ENCODE data around the gene BUD31. TPM values are rescaled to one million over a fixed set of nuclear protein-coding genes. Genes with fewer than 3 reads are reported as not detected.

BUD31 gene
- total and polyA plus RNA-seq, 2 of the 13 experiments (the other 11 are each of a cell fraction or from before 2014, with no cell fraction given): 35.1 to 79.1 TPM

GRCh38 chr7:99465421-99465768, 56.6 kb downstream of the BUD31 start (continued):
- TF ChIP-seq AGO1 (IDR thresholded peaks at IDR 0.05; ENCODE audit: low read depth, low read length, poor library complexity, severe bottlenecking) (no peak), ZNF331 (CRISPR knock-in tag; IDR thresholded peaks at IDR 0.05) (no peak), ZNF678 (CRISPR knock-in tag; IDR thresholded peaks at IDR 0.05) (no peak), ZFP36L2 (CRISPR knock-in tag; IDR thresholded peaks at IDR 0.05) (no peak), MTA3 (CRISPR knock-in tag; IDR thresholded peaks at IDR 0.05) (no peak), ZFP1 (CRISPR knock-in tag; IDR thresholded peaks at IDR 0.05) (no peak), ZNF232 (CRISPR knock-in tag; IDR thresholded peaks at IDR 0.05; ENCODE audit: borderline replicate concordance) (no peak), AHDC1 (CRISPR knock-in tag; IDR thresholded peaks at IDR 0.05; ENCODE audit: borderline replicate concordance) (no peak), GLMP (CRISPR knock-in tag; IDR thresholded peaks at IDR 0.05; ENCODE audit: borderline replicate concordance) (no peak), CBFB (CRISPR knock-in tag; IDR thresholded peaks at IDR 0.05) (no peak), JARID2 (CRISPR knock-in tag; IDR thresholded peaks at IDR 0.05; ENCODE audit: insufficient replicate concordance) (no peak), RCOR2 (CRISPR knock-in tag; IDR thresholded peaks at IDR 0.05) (no peak), SP1 (IDR thresholded peaks at IDR 0.05) (no peak), SP1 (CRISPR knock-in tag; IDR thresholded peaks at IDR 0.05) (no peak), ZXDC (CRISPR knock-in tag; IDR thresholded peaks at IDR 0.05) (0 out of 2 replicates have a peak, but pooled peaks have one; percentile 28), SRY (CRISPR knock-in tag; IDR thresholded peaks at IDR 0.05) (no peak), NFYC (CRISPR knock-in tag; IDR thresholded peaks at IDR 0.05) (no peak), FOXJ3 (CRISPR knock-in tag; IDR thresholded peaks at IDR 0.05; ENCODE audit: borderline replicate concordance) (0 out of 2 replicates have a peak, but pooled peaks have one; percentile 27), YEATS2 (CRISPR knock-in tag; IDR thresholded peaks at IDR 0.05; ENCODE audit: borderline replicate concordance) (no peak)

Data from HepG2 (cell line).